WTC11 (cell line): Measurements from ENCODE around the gene FOXL2NB. TPM values are rescaled to one million over a fixed set of nuclear protein-coding genes. Genes with fewer than 3 reads are reported as not detected.

Source experiments
- AR ChIP-seq: fragments of 250-450 bp; sonication (Bioruptor Pico); IDR thresholded peaks from 2 replicates; pipeline ENCODE4 v1.9.0; 2021; ENCODE audit warnings: mild to moderate bottlenecking
- CTCF ChIP-seq: fragments of 200-600 bp; IDR thresholded peaks from 2 replicates; pipeline ENCODE4 v1.8.0; 2022; ENCODE audit warnings: antibody characterized with exemption
- E2F1 ChIP-seq: sonication (generic); formaldehyde crosslinking; IDR thresholded peaks from 2 replicates; pipeline ENCODE4 v1.8.0; 2022; ENCODE audit warnings: mild to moderate bottlenecking, missing genetic modification reagents
- E2F5 ChIP-seq: sonication (generic); formaldehyde crosslinking; IDR thresholded peaks from 2 replicates; pipeline ENCODE4 v1.8.1; 2022; ENCODE audit warnings: mild to moderate bottlenecking, moderate library complexity, missing genetic modification reagents
- GRHL2 ChIP-seq: fragments of 250-450 bp; sonication (Bioruptor Pico); IDR thresholded peaks from 2 replicates; pipeline ENCODE4 v1.8.0; 2022; ENCODE audit warnings: mild to moderate bottlenecking, moderate library complexity; ENCODE audit not compliant: insufficient replicate concordance, severe bottlenecking
- IRF1 ChIP-seq: sonication (generic); formaldehyde crosslinking; IDR thresholded peaks from 2 replicates; pipeline ENCODE4 v1.8.0; 2023; ENCODE audit warnings: missing genetic modification reagents
- MAX ChIP-seq: sonication (generic); formaldehyde crosslinking; IDR thresholded peaks from 2 replicates; pipeline ENCODE4 v1.8.0; 2022; ENCODE audit warnings: mild to moderate bottlenecking, missing genetic modification reagents
- MLX ChIP-seq: sonication (generic); formaldehyde crosslinking; IDR thresholded peaks from 2 replicates; pipeline ENCODE4 v1.8.1; 2023; ENCODE audit warnings: mild to moderate bottlenecking, missing genetic modification reagents, moderate library complexity
- NR1H2 ChIP-seq: sonication (generic); formaldehyde crosslinking; IDR thresholded peaks from 2 replicates; pipeline ENCODE4 v1.9.0; 2021; ENCODE audit warnings: mild to moderate bottlenecking, moderate library complexity, missing genetic modification reagents
- NR2C2 ChIP-seq: sonication (generic); formaldehyde crosslinking; IDR thresholded peaks from 2 replicates; pipeline ENCODE4 v1.8.0; 2022; ENCODE audit warnings: mild to moderate bottlenecking, missing genetic modification reagents
- PRDM15 ChIP-seq: sonication (generic); formaldehyde crosslinking; IDR thresholded peaks from 2 replicates; pipeline ENCODE4 v1.8.0; 2022; ENCODE audit warnings: missing genetic modification reagents
- RELA ChIP-seq: sonication (generic); formaldehyde crosslinking; IDR thresholded peaks from 2 replicates; pipeline ENCODE4 v1.8.1; 2022; ENCODE audit warnings: missing genetic modification reagents, mild to moderate bottlenecking, borderline replicate concordance
- ZNF138 ChIP-seq: sonication (generic); formaldehyde crosslinking; conservative IDR thresholded peaks from 2 replicates; pipeline ENCODE4 v1.8.1; 2022; ENCODE audit warnings: mild to moderate bottlenecking, moderate library complexity, missing genetic modification reagents
- ZNF396 ChIP-seq: fragments of 250-450 bp; sonication (Bioruptor Pico); IDR thresholded peaks from 2 replicates; pipeline ENCODE4 v1.8.0; 2021; ENCODE audit warnings: mild to moderate bottlenecking, moderate library complexity, borderline replicate concordance
- ZNF425 ChIP-seq: fragments of 250-450 bp; sonication (Bioruptor Pico); conservative IDR thresholded peaks from 2 replicates; pipeline ENCODE4 v1.9.0; 2021; ENCODE audit warnings: mild to moderate bottlenecking
- ZNF532 ChIP-seq: fragments of 250-450 bp; sonication (Bioruptor Pico); IDR thresholded peaks from 2 replicates; pipeline ENCODE4 v1.9.0; 2021; ENCODE audit warnings: mild to moderate bottlenecking, borderline replicate concordance
- total RNA-seq: library from RNA; stranded (reverse); gene quantifications from 3 replicates; pipeline ENCODE4 v1.2.3, GENCODE V29; 2021

The FOXL2NB gene
- total RNA-seq, 1 experiment from 2014 or later = 5.1 TPM

- TF ChIP-seq CTCF = peak; percentile 93
- TF ChIP-seq GRHL2 (CRISPR knock-in tag) = no peak
- no peak for TF ChIP-seq AR (CRISPR knock-in tag)
- TF ChIP-seq IRF1 (CRISPR knock-in tag) = no peak
- TF ChIP-seq NR1H2 (CRISPR knock-in tag) = no peak
- TF ChIP-seq ZNF532 (CRISPR knock-in tag) = no peak
- TF ChIP-seq RELA (CRISPR knock-in tag) = peak; percentile 37; the same call in 1 of the 2 replicates
- TF ChIP-seq MLX (CRISPR knock-in tag) = no peak
- TF ChIP-seq MAX (CRISPR knock-in tag) = peak; percentile 45; the same call in 1 of the 2 replicates
- no peak for TF ChIP-seq ZNF138 (CRISPR knock-in tag)
- no peak for TF ChIP-seq ZNF396 (CRISPR knock-in tag)
- no peak for TF ChIP-seq NR2C2 (CRISPR knock-in tag)
- TF ChIP-seq E2F5 (CRISPR knock-in tag) = peak; percentile 78
- TF ChIP-seq ZNF425 (CRISPR knock-in tag) = no peak
- no peak for TF ChIP-seq E2F1 (CRISPR knock-in tag)
- TF ChIP-seq PRDM15 (CRISPR knock-in tag) = peak; percentile 76
These were observed 31.2 kb upstream of the FOXL2NB start (continued) for GRCh38 chr3:138915503-138916498.
